Lung (tissue), 12 donors: ENCODE measurements around the gene CRK. TPM values are rescaled to one million over a fixed set of nuclear protein-coding genes. Genes with fewer than 3 reads are reported as not detected.

Source experiments
- ATAC-seq: fragments of 200-7000 bp; cut with Tn5 transposase; one replicate; pipeline ENCODE4 v1.9.1; 2020; ENCODE audit warnings: moderate number of reproducible peaks; ENCODE audit not compliant: insufficient read depth, low FRiP score
- DNase-seq, 3 donors: peaks; one replicate each; pipeline ENCODE4 v3.0.0-alpha.2; 2013 to 2017
- H3K27ac ChIP-seq, 2 donors: one replicate each; pipeline ENCODE4 v1.5.1; 2013; ENCODE audit warnings: mild to moderate bottlenecking in 2 of 2, moderate library complexity in 2 of 2, control low read depth in 1 of 2, inconsistent platforms in 1 of 2, low read depth in 1 of 2, low read length in 1 of 2
- H3K27me3 ChIP-seq, 3 donors: one replicate each; pipeline ENCODE4 v1.5.1; 2013; ENCODE audit warnings: low read length in 2 of 3; ENCODE audit not compliant: control insufficient read depth in 3 of 3, insufficient read depth in 3 of 3
- H3K36me3 ChIP-seq, 4 donors: one replicate each; pipeline ENCODE4 v1.5.1; 2013; ENCODE audit warnings: low read length in 4 of 4, mild to moderate bottlenecking in 1 of 4, moderate library complexity in 1 of 4; ENCODE audit not compliant: control insufficient read depth in 4 of 4, insufficient read depth in 4 of 4
- H3K4me1 ChIP-seq, 5 donors: one replicate each; pipeline ENCODE4 v1.5.1; 2013; ENCODE audit warnings: low read length in 5 of 5, mild to moderate bottlenecking in 2 of 5, moderate library complexity in 1 of 5; ENCODE audit not compliant: control insufficient read depth in 5 of 5, insufficient read depth in 5 of 5
- H3K4me3 ChIP-seq: one replicate; pipeline ENCODE4 v1.5.1; 2013; ENCODE audit warnings: mild to moderate bottlenecking, control low read depth, moderate library complexity
- H3K9ac ChIP-seq, 2 donors: one replicate each; pipeline ENCODE4 v1.5.1; 2013; ENCODE audit warnings: low read length in 2 of 2, control low read depth in 1 of 2; ENCODE audit not compliant: insufficient read depth in 1 of 2
- H3K9me3 ChIP-seq, 4 donors: one replicate each; pipeline ENCODE4 v1.5.1; 2013; ENCODE audit warnings: low read length in 3 of 4, mild to moderate bottlenecking in 1 of 4, moderate library complexity in 1 of 4; ENCODE audit not compliant: control insufficient read depth in 4 of 4, insufficient read depth in 3 of 4
- WGBS, 2 donors: extraction: QIAGEN DNeasy Blood & Tissue Kit; methylation state at CpG; one replicate each; pipeline ENCODE4 v1.1.7; 2013; 5-methylcytosine and 5-hydroxymethylcytosine counted together
- polyA plus RNA-seq, 2 donors: library from polyadenylated mRNA; stranded (reverse); fragments of 200-250 nt; gene quantifications; one replicate each; pipeline ENCODE4 v1.2.1, GENCODE V29; 2013
- total RNA-seq, 2 donors: library from RNA; depleted of rRNA in 1 of 2; stranded (reverse); fragments of >200 nt in 1 of 2; gene quantifications; one replicate each; pipeline ENCODE4 v1.2.1, GENCODE V29; 2014 to 2021
- TF ChIP-seq, protein P1 (sequence below): IDR thresholded peaks from 2 replicates; pipeline ENCODE4 v1.5.1; 2012; ENCODE audit warnings: mild to moderate bottlenecking; ENCODE audit errors: control extremely low read depth, extremely low read depth
- donor health status: control.
- donor health status: control.
- donor health status: Bipolar disorder and iron deficiency.
- donor health status: healthy.
- donor health status: DM: yes; HTN: yes; CAD: no.

Gene CRK
- total and polyA plus RNA-seq, 4 donors, result 29.3 to 67.5 (median 49.5) TPM

DNA sequence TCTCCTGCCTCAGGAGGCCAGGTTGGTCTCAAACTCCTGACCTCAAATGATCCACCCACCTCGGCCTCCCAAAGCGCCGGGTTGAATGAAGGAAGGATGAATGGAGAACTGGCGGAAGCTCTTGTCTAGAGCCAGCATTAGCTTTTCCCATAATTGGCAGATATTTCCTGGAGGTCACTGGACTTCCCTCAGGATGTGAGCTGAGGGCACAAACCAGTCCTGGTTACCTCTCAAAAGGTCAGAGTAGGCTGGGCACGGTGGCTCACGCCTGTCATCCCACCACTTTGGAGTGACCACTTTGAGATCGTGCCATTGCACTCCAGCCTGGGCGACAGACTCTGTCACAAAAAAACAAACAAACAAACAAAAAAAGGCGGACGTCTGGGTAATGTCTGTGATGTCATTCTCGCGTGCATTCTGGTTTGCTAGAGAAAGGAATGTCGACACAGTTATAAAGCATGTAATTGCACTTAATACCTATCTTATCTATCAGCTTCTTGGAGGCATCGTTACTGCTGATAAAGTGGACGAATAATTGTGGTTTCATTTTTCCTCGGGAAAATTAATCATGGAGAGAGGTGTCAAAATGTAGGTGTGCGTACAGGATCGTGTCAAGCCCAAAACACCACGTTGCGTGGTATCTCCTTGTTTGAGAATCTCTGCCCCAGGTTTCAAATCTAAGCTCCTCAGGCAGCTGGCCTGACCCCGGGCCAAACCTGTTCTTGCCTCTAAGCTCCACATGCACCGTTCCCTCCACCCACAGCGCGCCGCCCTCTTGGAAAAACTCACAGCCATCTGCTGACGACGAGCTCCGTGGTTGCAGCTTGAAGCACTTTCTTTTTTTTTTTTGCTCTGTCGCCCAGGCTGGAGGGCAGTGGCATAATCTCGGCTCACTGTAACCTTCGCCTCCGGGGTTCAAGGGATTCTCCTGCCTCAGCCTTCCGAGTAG, 6.4 kb upstream of the CRK start:
- H3K36me3 ChIP-seq, result peaks cover 0 to 22% (median 3%) of the 10 kb centered on the region in 4 donors
- no peak for DNase-seq
- no peaks in the 10 kb centered on the region for H3K9me3 ChIP-seq
- H3K27ac ChIP-seq, result no peak overlapping the region
- no peak for ATAC-seq
- WGBS, 2 donors, result 72 to 73% methylated on average over 33 of the region's 33 CpGs
- H3K27me3 ChIP-seq, result no peaks in the 10 kb centered on the region
- no peak overlapping the region for H3K9ac ChIP-seq
- no peak overlapping the region for H3K4me3 ChIP-seq
- H3K4me1 ChIP-seq, result no peaks in the 10 kb centered on the region
- TF ChIP-seq, protein P1, sequence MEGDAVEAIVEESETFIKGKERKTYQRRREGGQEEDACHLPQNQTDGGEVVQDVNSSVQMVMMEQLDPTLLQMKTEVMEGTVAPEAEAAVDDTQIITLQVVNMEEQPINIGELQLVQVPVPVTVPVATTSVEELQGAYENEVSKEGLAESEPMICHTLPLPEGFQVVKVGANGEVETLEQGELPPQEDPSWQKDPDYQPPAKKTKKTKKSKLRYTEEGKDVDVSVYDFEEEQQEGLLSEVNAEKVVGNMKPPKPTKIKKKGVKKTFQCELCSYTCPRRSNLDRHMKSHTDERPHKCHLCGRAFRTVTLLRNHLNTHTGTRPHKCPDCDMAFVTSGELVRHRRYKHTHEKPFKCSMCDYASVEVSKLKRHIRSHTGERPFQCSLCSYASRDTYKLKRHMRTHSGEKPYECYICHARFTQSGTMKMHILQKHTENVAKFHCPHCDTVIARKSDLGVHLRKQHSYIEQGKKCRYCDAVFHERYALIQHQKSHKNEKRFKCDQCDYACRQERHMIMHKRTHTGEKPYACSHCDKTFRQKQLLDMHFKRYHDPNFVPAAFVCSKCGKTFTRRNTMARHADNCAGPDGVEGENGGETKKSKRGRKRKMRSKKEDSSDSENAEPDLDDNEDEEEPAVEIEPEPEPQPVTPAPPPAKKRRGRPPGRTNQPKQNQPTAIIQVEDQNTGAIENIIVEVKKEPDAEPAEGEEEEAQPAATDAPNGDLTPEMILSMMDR, result no peak

DNA sequence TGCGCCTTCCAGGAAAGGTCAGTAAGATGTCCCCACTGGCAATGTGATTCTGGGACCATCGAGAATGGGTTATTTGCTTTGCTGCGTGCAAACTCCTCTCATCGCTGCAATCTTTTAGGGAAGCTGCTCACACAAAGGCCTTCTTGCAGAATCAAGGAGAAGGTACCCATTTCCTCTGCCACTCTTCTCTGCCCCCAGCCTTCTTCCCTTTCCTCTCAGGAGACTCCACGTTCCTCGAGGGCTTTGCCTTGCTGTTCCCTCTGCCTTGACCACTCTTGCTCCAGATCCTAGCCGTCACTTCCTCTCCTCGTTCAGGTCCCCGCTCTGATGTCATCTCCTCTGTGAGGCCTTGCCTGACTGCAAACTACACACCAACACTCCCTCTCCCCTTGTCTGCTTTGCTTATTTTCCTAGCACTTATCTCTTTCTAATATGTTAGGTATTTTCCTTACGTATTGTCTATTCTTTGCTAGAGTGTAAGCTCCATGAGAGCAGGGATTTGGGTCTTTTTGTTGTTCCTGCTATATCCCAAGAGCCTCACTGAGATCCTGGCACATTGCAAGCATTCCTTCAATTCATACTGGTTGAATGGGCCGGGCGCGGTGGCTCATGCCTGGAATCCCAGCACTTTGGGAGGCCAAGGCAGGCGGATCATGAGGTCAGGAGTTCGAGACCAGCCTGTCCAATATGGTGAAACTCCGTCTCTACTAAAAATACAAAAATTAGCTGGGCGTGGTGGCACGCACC, 5.3 kb upstream of the CRK start:
- TF ChIP-seq, protein P1, result no peak
- Histone ChIP-seq H3K4me3 (no peak overlapping the region), H3K36me3 (peaks cover 0 to 16% (median 3%) of the 10 kb centered on the region in 4 donors), H3K9ac (no peak overlapping the region), H3K4me1 (peaks cover 0 to 6% (median 0%) of the 10 kb centered on the region in 5 donors), H3K27ac (no peak overlapping the region), H3K27me3 (no peaks in the 10 kb centered on the region), H3K9me3 (no peaks in the 10 kb centered on the region)
- WGBS, 2 donors, result 70 to 83% methylated on average over 17 to 18 of the region's 18 CpGs
- ATAC-seq (no peak), DNase-seq (no peak)

DNA sequence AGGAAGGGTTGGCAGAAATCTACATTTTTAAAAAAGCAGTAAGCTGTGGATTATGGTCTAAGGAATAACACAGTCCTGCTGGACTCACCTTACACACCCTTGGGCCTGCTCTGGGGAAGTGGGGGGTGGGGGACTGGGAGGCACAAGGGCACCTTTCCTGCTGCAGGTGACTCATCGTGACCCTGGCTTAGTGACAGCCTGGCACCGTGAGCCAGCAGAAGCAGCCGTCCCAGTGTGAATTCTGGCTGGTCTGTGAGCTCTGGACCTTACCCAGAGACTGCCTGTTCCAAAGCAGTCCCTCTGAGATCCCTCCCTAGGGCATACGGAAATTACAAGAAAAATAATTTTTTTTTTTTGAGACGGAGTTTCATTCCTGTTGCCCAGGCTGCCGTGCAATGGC, 4.2 kb upstream of the CRK start:
- no peak for ATAC-seq
- peak overlapping the region in 1 of 2 donors; percentile 84 for H3K27ac ChIP-seq
- no peaks in the 10 kb centered on the region for H3K27me3 ChIP-seq
- no peak overlapping the region for H3K9ac ChIP-seq
- H3K36me3 ChIP-seq, result peaks cover 0 to 9% (median 3%) of the 10 kb centered on the region in 4 donors
- H3K9me3 ChIP-seq, result no peaks in the 10 kb centered on the region
- TF ChIP-seq, protein P1, result no peak
- 30 to 55% methylated on average over 6 of the region's 6 CpGs for WGBS, 2 donors
- no peak overlapping the region for H3K4me3 ChIP-seq
- no peak for DNase-seq
- H3K4me1 ChIP-seq, result peaks cover 0 to 6% (median 0%) of the 10 kb centered on the region in 5 donors
